HG02759 (cell line): Measurements from ENCODE around the gene SYT8.
A peak's percentile ranks its signal among the peaks of the same experiment; 100 is the strongest.

Experiments
- ATAC-seq: cut with Tn5 transposase; IDR thresholded peaks from one replicate; pipeline ENCODE4 v1.9.1; 2021; ENCODE audit warnings: mild to moderate bottlenecking, moderate library complexity; ENCODE audit not compliant: unreplicated experiment

Gene SYT8

DNA sequence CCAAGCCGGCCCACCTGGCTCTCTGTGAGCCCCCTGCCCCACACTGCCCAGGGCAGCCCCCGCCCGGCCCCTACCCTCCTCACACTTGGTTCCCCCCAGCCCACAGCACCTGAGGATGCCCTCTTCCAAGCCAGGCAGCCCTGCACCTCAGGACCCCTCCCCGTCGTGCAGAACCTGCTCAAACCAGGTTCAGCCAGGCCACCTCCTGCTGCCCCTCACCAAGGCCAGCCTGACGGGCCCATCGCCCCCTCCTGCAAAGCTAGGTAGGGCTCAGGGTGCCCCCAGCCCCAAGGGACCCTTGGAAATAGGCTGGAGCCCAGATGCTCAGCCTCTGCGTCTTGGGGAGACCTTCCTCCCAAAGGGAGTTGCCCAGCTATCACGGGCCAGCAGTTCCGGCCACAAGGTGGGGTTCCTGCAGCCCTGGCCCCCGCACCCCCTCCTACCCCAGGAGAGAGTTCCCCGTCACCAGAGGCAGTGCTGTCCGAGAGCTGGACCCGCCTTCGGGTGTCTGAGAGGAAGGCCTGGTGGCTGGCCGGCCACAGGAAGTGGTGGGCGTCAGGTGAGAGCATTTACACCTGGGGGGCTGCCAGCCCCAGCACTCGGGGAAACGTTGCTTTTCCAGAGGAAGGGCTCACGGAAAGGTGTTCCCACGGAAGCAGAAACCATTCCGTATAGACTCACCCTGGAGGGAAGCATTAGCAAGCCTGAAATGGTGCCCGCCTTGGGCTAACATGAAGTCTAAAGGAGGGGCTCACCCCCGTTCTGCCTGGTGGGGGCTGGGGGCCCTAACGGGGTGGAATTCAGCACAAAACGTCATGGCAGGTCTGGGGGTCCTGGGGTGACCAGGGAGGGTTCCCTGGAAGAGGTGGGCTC lies 3.2 kb upstream of the SYT8 start:
- ATAC-seq: no peak

DNA sequence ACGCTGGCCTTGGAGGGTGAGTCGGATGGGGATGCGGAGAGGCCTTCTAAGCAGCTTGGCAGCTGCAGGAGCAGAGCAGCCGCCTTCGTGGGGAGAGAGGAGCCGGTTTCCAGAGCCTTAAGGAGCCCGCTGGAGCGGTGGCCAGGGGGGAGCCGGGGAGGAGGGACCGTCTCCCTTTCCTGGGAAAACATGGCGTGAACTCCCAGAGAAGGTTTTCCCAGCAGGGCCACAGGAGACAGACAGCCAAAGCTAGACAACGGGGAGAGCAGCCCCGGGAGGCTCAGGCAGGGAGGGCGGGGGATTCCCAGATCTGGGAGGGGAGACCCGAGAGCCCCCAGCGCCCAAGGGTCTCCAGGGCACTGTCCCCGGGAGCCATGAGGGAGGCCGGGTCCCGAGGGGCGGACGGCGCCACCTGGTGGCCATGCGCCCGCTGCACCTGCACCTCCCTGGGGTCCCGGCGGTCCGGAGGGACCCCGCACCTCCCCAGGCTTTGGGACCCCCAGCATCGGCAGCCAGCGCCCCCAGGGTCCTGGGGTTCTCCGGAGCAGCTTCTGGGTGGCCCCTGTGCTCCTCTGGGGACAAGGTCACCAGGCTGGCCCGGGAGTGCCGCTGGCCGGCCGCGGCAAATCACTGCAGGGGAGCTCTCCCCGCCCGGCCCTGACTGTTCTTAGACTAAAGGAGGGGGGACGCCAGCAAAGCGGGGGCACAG lies 2.4 kb upstream of the SYT8 start:
- ATAC-seq: no peak

DNA sequence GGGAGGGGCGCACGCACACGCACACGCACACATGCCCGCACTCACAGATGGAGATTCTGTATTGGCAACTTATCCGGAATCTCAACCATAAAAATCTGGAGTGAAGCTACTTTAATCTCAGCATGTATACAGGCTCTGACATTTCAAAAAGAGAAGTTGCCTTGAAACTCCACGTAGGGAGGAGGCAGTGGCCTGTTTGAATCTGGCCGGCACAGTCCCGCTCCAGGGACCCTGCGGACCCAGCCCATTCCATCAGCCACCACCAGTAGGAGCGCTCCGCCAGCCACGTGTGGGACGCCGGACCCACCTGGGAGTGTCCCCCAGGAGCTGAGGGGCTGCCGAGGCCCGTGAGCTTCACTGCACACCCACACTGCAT lies 1.9 kb upstream of the SYT8 start:
- no peak for ATAC-seq

DNA sequence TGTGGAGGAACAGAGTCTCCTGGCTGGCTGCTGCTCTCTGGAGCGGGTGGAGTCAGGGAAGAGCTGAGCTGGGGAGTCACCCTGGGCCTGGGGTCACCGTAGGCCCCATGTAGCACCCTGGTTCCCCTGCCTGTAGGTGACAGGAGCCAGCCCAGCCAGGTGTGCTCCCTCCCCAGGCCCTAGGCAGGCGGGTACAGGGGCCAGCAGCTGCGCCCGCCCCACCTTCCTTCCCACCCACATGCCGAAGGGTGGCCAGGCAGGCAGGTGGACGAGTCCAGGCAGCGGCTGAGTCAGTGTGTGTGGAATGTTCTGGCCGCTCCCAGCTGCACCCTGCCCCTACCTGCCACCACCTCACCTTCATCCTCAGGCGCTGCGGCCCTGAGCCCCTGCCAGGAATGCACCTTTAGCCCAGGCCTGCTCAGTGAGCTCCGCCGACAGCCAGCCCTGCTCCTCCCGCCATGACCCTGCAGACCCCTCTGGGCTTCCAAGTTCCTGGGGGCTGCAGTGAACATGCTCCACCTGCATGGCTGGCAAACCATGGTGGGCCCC lies 654 bp upstream of the SYT8 start:
- no peak for ATAC-seq

DNA sequence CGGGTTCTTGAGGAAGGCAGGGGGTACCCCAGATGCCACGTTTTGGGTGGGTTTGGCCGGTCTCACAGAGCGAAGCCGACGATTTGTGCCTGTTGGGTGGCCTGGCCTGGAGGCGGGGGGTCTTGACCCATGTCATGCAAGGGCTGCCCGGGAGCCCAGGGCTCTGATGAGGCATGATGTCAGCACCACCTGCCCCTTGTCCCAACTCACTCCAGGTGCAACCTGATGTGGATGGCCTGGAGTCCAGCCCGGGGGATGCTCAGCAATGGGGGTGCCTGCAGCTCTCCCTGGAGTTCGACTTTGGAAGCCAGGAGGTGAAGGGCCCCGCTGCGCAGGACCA lies 851 bp downstream of the SYT8 start:
- ATAC-seq: no peak

DNA sequence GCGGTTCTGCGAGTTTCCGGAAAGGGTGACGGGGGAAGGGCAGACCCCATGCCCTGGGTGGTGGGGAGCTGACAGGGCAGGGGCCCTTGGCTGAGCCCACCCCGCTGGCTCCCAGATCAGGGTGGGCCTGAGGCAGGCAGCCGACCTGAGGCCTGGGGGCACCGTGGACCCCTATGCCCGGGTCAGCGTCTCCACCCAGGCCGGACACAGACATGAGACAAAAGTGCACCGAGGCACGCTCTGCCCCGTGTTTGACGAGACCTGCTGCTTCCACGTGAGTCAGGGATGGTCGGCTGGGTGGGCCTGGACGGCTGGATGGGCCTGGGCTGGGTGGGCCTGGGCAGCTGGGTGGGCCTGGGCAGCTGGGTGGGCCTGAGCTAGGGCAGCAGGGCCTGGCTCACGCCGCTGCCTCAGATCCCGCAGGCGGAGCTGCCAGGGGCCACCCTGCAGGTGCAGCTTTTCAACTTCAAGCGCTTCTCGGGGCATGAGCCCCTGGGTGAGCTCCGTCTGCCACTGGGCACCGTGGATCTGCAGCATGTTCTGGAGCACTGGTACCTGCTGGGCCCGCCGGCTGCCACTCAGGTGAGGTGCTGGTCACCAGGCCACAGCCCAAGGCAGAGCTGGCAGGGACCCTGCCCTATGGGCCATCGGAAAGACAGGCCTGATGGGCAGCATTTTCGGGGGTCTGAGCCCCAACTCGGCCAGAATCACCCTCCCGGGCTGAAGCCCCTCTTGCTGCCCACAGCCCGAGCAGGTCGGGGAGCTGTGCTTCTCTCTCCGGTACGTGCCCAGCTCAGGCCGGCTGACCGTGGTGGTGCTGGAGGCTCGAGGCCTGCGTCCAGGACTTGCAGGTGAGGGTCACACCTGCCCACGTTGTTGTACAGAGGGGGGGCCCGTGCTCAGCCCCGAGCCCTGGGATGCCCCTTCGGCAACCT lies 1.5 kb downstream of the SYT8 start:
- ATAC-seq: no peak

DNA sequence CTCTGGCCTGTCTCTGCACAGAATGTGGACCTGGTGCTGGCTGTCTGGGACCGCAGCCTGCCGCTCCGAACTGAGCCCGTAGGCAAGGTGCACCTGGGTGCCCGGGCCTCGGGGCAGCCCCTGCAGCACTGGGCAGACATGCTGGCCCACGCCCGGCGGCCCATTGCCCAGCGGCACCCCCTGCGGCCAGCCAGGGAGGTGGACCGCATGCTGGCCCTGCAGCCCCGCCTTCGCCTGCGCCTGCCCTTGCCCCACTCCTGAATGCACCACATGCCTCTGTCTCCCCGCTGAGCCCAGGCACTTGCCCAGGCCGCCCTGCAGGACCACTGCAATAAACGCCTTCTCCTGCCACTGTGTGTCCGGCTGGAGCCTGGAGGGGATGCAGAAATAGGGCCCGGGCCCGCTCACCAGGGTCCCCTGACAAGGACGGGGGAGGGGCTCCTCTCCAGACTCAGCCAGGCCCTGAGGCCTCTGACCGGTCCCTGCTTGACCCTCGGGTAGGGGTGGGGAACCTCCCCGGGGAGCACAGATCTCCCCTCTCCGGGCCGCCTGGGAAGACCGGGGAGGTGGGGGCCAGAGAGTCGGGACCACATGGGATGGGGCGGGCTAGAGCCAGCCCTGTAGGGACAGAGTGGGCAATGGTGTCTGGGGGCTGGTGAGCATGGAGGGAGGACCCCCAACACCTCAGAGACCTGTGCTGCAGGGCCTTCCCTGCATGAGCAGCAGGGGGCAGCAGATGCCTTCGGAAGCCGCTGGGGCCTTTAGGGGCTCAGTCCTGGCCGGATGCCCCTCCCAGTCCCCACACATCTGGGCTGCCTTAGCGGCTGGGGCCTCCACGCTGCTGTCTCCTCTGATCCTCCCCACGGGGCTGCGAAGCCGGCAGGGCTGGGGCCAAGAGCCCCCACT lies 2.6 kb downstream of the SYT8 start:
- ATAC-seq: peak; percentile 57

DNA sequence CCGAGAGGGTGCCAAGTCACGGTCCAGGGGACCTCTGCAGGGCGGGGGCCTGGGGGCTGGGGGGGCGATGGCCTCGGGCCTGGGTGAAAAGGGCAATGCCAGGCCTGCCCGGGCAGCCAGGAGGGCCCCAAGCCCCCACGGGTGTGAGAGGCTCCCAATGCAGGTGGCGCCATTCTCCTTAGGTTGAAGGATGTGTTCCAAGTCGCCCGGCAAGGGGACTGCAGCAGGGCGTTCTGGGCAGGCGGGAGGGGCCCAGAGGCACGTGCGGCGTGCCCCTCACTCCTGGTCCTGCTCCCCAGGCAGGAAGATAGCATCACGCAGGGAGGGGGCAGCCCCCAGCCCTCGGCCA lies 3.3 kb downstream of the SYT8 start:
- ATAC-seq: peak; percentile 16

DNA sequence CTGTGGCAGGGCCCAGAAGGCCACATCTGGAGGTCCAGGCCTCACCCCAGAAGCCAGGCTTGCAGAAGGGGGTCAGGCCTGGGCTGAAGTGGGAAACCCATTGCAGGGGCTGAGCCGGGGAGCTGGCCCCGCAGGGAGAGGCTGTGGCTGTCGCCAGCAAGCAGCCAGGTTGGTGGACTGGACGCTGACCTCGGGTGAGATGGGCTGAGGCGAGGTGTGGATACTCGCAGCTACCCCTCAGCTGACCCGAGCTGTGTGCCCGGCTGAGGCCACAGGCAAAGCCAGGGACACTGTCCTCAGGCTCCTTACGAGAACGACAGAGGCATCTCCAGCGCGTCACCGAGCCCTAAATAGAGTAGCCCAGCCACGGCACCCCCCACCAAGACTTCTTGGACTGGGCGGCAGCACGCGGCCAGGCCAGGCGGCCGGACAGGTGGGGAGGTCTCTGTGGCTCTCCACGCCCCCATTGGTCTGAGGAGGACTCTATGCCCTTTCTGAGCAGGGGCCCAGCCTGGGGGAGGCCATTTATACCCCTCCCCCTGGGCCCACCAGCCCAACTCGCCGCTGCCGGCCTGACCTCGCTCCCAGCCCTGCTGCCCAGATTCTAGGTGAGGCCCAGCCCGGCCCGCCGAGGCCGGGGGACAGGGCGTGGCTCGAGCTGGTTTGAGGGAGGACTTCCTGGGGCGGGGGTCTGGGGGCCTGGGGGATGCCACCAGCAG lies 3.8 kb downstream of the SYT8 start, which contains the start of gene TNNI2:
Gene TNNI2, plus strand, starts transcription at position 556 of the 719 bp plus-strand sequence. CDS start 716 bp downstream, outside the sequence.
- ATAC-seq: no peak

DNA sequence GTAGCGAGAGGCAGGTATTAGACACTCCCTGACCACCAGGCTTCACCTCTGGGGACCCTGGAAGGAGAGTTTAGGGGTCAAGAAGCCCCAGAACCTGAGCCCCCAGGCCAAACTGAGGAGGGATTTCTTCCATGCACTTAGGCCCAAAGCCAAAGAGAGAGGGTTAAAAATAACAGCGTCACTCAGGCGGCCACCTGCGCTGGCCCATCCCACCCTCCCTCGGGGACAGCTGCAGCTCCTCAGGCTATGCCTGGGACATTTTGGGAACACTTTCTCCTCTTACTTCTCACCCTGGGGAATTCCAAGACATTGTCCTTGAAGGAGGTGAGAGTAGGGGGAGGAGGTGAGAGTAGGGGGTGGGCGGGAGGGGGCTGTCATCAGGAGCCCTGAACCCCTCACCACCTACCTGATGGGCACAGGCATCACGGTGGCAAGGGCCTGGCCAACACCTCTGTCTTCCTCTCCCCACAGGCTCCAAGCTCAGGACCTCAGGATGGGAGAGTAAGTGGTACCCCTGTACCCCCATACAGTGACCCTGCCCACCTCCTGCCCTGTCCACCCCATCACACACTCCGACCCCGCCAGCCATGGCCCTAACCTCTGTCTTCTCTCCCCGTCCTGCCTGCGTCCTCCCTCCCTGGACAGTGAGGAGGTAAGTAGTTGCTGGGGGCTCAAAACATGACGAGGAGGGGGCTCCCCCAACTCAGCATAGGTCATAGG lies 4.6 kb downstream of the SYT8 start:
- ATAC-seq: no peak

DNA sequence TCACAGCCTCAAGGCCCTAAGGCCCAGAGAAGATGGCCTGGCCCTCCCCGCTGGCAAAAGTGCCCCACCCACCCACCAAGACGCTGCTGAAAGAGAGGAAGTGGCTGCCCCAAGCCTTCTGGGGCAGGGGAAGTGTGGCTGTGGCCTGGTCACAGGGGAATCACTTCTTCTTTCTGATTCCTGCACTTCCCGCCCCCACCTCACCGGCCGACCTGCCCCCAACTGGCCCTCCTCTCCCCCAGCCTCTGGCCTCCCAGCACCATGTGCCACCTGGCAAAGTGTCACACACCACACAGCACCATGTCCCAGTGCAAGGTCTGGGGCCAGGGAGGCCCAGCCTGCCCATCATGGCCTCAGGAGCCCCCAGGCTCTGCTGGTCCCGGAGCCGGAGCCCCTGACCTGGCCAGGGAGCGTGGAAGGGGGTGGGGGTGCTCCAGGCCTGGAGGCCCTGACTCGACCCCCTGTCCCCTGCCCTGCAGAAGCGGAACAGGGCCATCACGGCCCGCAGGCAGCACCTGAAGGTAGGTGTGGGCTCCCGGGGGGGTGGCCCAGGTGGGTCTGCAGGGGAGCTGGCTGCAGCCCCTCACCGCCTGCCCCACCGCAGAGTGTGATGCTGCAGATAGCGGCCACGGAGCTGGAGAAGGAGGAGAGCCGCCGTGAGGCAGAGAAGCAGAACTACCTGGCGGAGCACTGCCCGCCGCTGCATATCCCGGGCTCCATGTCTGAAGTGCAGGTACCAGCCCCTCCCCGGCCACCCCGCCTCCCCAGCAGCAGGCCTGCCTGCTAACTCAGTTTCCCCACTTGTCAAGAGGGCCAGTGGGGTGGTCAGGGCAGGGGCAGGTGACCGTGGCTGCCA lies 5.4 kb downstream of the SYT8 start:
- peak; percentile 50 for ATAC-seq

- ATAC-seq: no peak
Measured at GRCh38 chr11:1840780-1841480, 6.1 kb downstream of the SYT8 start.

GRCh38 chr11:1841511-1842148 lies 6.8 kb downstream of the SYT8 start:
- ATAC-seq: no peak

- ATAC-seq: no peak
Measured at GRCh38 chr11:1842149-1843097, 7.6 kb downstream of the SYT8 start.

DNA sequence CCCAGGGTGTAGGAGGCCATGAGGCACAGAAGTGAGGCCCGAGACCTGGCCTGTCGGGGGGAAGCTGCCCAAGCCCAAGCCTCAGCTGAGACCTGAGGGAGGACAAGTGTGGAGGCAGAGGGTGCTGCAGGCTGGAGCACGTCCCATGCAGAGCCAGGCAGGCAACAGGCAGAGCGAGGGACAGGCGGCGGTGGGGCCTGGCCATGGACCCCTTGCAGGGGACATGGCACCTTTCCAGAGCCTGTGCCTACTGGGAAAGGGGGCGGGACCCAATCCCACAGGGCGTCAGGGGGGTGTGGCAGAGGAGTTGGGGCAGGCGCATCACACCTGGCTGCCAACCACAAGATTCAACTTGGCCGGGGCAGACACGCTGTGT lies 8.3 kb downstream of the SYT8 start:
- ATAC-seq: no peak

GRCh38 chr11:1843796-1844195 lies 9.0 kb downstream of the SYT8 start:
- ATAC-seq: no peak
